OCI-LY3 (cell line): ENCODE results near the gene TBC1D5.

ENCODE experiments used
- H2AFZ ChIP-seq: fragments of 200-600, 300-600 bp; shearing (Covaris generic); 2 replicates; pipeline ENCODE4 v1.6.0; 2014; ENCODE audit warnings: antibody characterized with exemption, low read depth, low read length
- H3K27ac ChIP-seq: fragments of 200-600, 300-600 bp; sonication (generic); 2 replicates; pipeline ENCODE4 v1.5.1; 2014; ENCODE audit warnings: mild to moderate bottlenecking, low read length, moderate library complexity, mixed read lengths
- H3K27me3 ChIP-seq: fragments of 200-600, 300-600 bp; sonication (generic); 2 replicates; pipeline ENCODE4 v1.6.1; 2014; ENCODE audit warnings: low read depth, low read length, mixed read lengths
- H3K36me3 ChIP-seq: fragments of 200-600, 300-600 bp; sonication (generic); replicated peaks from 2 replicates; pipeline ENCODE3; 2014; ENCODE audit warnings: low read depth, low read length, mixed read lengths
- H3K4me1 ChIP-seq: fragments of 300-600, 200-600 bp; sonication (generic); 2 replicates; pipeline ENCODE4 v1.6.1; 2014; ENCODE audit warnings: low read length, mixed read lengths
- H3K4me2 ChIP-seq: fragments of 200-600, 300-600 bp; sonication (generic); 2 replicates; pipeline ENCODE4 v1.6.1; 2014; ENCODE audit warnings: low read length, mixed read lengths
- H3K4me3 ChIP-seq: fragments of 300-600, 200-600 bp; sonication (generic); 2 replicates; pipeline ENCODE4 v1.5.1; 2014; ENCODE audit warnings: antibody characterized with exemption, mild to moderate bottlenecking, low read length, moderate library complexity
- H3K79me2 ChIP-seq: fragments of 300-600, 200-600 bp; shearing (Covaris generic); 2 replicates; pipeline ENCODE4 v1.6.1; 2014; ENCODE audit warnings: mild to moderate bottlenecking, low read length, mixed read lengths
- H3K9ac ChIP-seq: fragments of 300-600, 200-600 bp; shearing (Covaris generic); 2 replicates; pipeline ENCODE4 v1.6.0; 2014; ENCODE audit warnings: mild to moderate bottlenecking, low read length, moderate library complexity
- H3K9me3 ChIP-seq: fragments of 200-600, 300-600 bp; shearing (Covaris generic); 2 replicates; pipeline ENCODE4 v1.6.1; 2014; ENCODE audit warnings: low read length, mixed read lengths; ENCODE audit not compliant: insufficient read depth
- H4K20me1 ChIP-seq: fragments of 200-600, 300-600 bp; sonication (generic); 2 replicates; pipeline ENCODE4 v1.6.1; 2016; ENCODE audit warnings: low read length, mixed read lengths; ENCODE audit not compliant: insufficient read depth
- CTCF ChIP-seq: fragments of 200-600, 300-600 bp; sonication (generic); IDR thresholded peaks from 2 replicates; pipeline ENCODE4 v1.5.1; 2014; ENCODE audit warnings: antibody characterized with exemption, low read length, low read depth
- EZH2phosphoT487 ChIP-seq: fragments of 200-600 bp; shearing (Covaris generic); IDR thresholded peaks from 2 replicates; pipeline ENCODE4 v1.6.1; 2018; ENCODE audit warnings: antibody characterized with exemption, mixed run types, low read depth

TBC1D5 gene

GRCh38 chr3:17158941-17159682 lies 583.3 kb downstream of the TBC1D5 start:
- Histone ChIP-seq H3K27ac (no peak overlapping the region), H4K20me1 (no peaks in the 10 kb centered on the region), H3K79me2 (no peaks in the 10 kb centered on the region), H3K4me1 (no peaks in the 10 kb centered on the region), H3K9me3 (no peaks in the 10 kb centered on the region), H3K9ac (no peak overlapping the region), H3K4me3 (no peak overlapping the region), H3K27me3 (no peaks in the 10 kb centered on the region), H2AFZ (no peak overlapping the region), H3K4me2 (no peak overlapping the region), H3K36me3 (peaks cover 9% of the 10 kb centered on the region)
- no peak for TF ChIP-seq CTCF
- no peak for TF ChIP-seq EZH2phosphoT487

GRCh38 chr3:17157713-17158112 lies 584.7 kb downstream of the TBC1D5 start:
- Histone ChIP-seq H3K4me2 (no peak overlapping the region), H4K20me1 (no peaks in the 10 kb centered on the region), H3K27me3 (no peaks in the 10 kb centered on the region), H2AFZ (no peak overlapping the region), H3K79me2 (no peaks in the 10 kb centered on the region), H3K9ac (no peak overlapping the region), H3K4me1 (no peaks in the 10 kb centered on the region), H3K36me3 (peaks cover 20% of the 10 kb centered on the region), H3K4me3 (no peak overlapping the region), H3K9me3 (no peaks in the 10 kb centered on the region), H3K27ac (no peak overlapping the region)
- TF ChIP-seq EZH2phosphoT487, result no peak

GRCh38 chr3:17156864-17157263 lies 585.6 kb downstream of the TBC1D5 start:
- H3K9ac ChIP-seq, result no peak overlapping the region
- no peak for TF ChIP-seq EZH2phosphoT487
- no peak for TF ChIP-seq CTCF
- no peak overlapping the region for H3K4me3 ChIP-seq

GRCh38 chr3:17155951-17156350 lies 586.5 kb downstream of the TBC1D5 start:
- Histone ChIP-seq H3K27ac (no peak overlapping the region), H3K4me3 (no peak overlapping the region), H3K36me3 (peaks cover 21% of the 10 kb centered on the region), H3K4me1 (no peaks in the 10 kb centered on the region), H4K20me1 (no peaks in the 10 kb centered on the region), H3K9ac (no peak overlapping the region), H3K79me2 (no peaks in the 10 kb centered on the region), H3K27me3 (no peaks in the 10 kb centered on the region), H3K4me2 (no peak overlapping the region), H3K9me3 (no peaks in the 10 kb centered on the region), H2AFZ (no peak overlapping the region)
- TF ChIP-seq EZH2phosphoT487, result no peak
- TF ChIP-seq CTCF, result no peak

More at GRCh38 chr3:17156864-17157263, 585.6 kb downstream of the TBC1D5 start:
- Histone ChIP-seq H3K27ac (no peak overlapping the region), H3K79me2 (no peaks in the 10 kb centered on the region), H3K27me3 (no peaks in the 10 kb centered on the region), H2AFZ (no peak overlapping the region), H3K4me2 (no peak overlapping the region), H3K36me3 (peaks cover 21% of the 10 kb centered on the region), H3K4me1 (no peaks in the 10 kb centered on the region), H3K9me3 (no peaks in the 10 kb centered on the region), H4K20me1 (no peaks in the 10 kb centered on the region)
